Erythroblast (primary cell): ENCODE results near the gene CYBC1.

Experiments
- GATA1 ChIP-seq: IDR thresholded peaks from 2 replicates; pipeline ENCODE4 v1.6.1; 2011; ENCODE audit warnings: low read depth, mild to moderate bottlenecking, control low read depth, low read length, moderate library complexity
- POLR2A ChIP-seq: IDR thresholded peaks from 2 replicates; pipeline ENCODE4 v1.6.1; 2011; ENCODE audit warnings: mild to moderate bottlenecking, low read length

GRCh38 chr17:82444941-82445521 is 5.5 kb downstream of the CYBC1 start:
- no peak for TF ChIP-seq GATA1
- no peak for TF ChIP-seq POLR2A
